HEK293 (cell line): ENCODE results near the gene DTL.

ENCODE experiments used
- BCL11A ChIP-seq: fragments of 450-650 bp; formaldehyde crosslinking; IDR thresholded peaks from 2 replicates; pipeline ENCODE4 v1.5.1; 2016; ENCODE audit warnings: low read depth, missing biosample characterization, missing genetic modification characterization
- CTCF ChIP-seq: fragments of 450-650 bp; formaldehyde crosslinking; IDR thresholded peaks from 2 replicates; pipeline ENCODE4 v1.5.1; 2016; ENCODE audit warnings: missing biosample characterization, missing genetic modification characterization
- KLF16 ChIP-seq: fragments of 450-650 bp; formaldehyde crosslinking; IDR thresholded peaks from 2 replicates; pipeline ENCODE4 v1.5.1; 2017; ENCODE audit warnings: missing biosample characterization, missing genetic modification characterization
- PRDM1 ChIP-seq: fragments of 450-650 bp; formaldehyde crosslinking; IDR thresholded peaks from 2 replicates; pipeline ENCODE4; 2016; ENCODE audit warnings: missing biosample characterization, missing genetic modification characterization
- PRDM4 ChIP-seq: fragments of 450-650 bp; formaldehyde crosslinking; IDR thresholded peaks from 2 replicates; pipeline ENCODE4 v1.5.1; 2017; ENCODE audit warnings: missing biosample characterization, missing genetic modification characterization
- SETDB1 ChIP-seq: IDR thresholded peaks from one replicate; pipeline ENCODE4 v1.6.1; 2017; ENCODE audit warnings: mild to moderate bottlenecking, low read length, moderate library complexity, mixed read lengths; ENCODE audit not compliant: insufficient read length
- ZBTB26 ChIP-seq: fragments of 450-650 bp; formaldehyde crosslinking; optimal IDR thresholded peaks from 2 replicates; pipeline ENCODE3; 2016; ENCODE audit warnings: missing biosample characterization, mild to moderate bottlenecking, missing genetic modification characterization
- ZNF549 ChIP-seq: fragments of 450-650 bp; IDR thresholded peaks from 2 replicates; pipeline ENCODE4 v1.5.1; 2018; ENCODE audit warnings: missing biosample characterization, missing genetic modification characterization, mild to moderate bottlenecking, inconsistent platforms, moderate library complexity
- ZSCAN4 ChIP-seq: fragments of 450-650 bp; formaldehyde crosslinking; IDR thresholded peaks from 2 replicates; pipeline ENCODE4 v1.5.1; 2017; ENCODE audit warnings: missing biosample characterization, missing genetic modification characterization

DNA sequence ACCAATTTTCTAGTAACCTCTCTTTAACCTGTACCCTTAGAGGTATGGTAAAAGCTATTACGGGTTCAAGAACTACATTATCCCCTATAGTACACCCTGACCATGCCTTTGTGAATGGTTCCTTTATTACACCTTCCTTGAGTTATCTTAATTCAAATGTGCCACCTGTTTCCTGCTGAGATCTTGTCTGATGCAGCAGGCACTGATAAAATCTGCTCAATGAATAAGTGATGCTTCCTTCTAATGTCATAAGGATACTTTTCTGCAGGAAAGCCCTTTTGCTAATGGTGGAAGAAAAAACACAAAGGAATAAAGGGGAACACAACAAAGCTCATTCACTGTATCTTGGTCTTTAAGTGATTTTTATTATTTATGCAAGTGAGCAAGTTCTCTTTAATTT lies 26.0 kb upstream of the DTL start:
- TF ChIP-seq ZNF549: no peak
- TF ChIP-seq ZSCAN4 (tag by site-specific recombination): no peak
- TF ChIP-seq KLF16 (tag by site-specific recombination): no peak
- no peak for TF ChIP-seq PRDM4 (tag by site-specific recombination)
- TF ChIP-seq CTCF (tag by site-specific recombination): no peak
- TF ChIP-seq PRDM1 (tag by site-specific recombination): no peak
- no peak for TF ChIP-seq BCL11A (tag by site-specific recombination)
- no peak for TF ChIP-seq SETDB1
- no peak for TF ChIP-seq ZBTB26 (tag by site-specific recombination)
